ENCODE measurements around the gene OSGEPL1.

- TF ChIP-seq CTCF (IDR thresholded peaks at IDR 0.05; ENCODE audit: low read length) = no peak
- TF ChIP-seq EZH2 (optimal IDR thresholded peaks at IDR 0.05; ENCODE audit: low read depth, low read length) = no peak
Measured at GRCh38 chr2:189794310-189794709, 31.7 kb upstream of the OSGEPL1 start.

All from MM.1S (cell line).